LNCAP (cell line): ENCODE measurements around the gene GOLGA2.

Experiments
- CTCF ChIP-seq: fragments of 450-650 bp; IDR thresholded peaks from 2 replicates; pipeline ENCODE4 v1.5.1; 2017; ENCODE audit warnings: mild to moderate bottlenecking

The GOLGA2 gene

GRCh38 chr9:128219831-128220230 lies 56.0 kb downstream of the GOLGA2 start:
- TF ChIP-seq CTCF = no peak

GRCh38 chr9:128218518-128219389 lies 57.1 kb downstream of the GOLGA2 start:
- no peak for TF ChIP-seq CTCF

- no peak for TF ChIP-seq CTCF
Measured at GRCh38 chr9:128218172-128218517, 57.7 kb downstream of the GOLGA2 start.

GRCh38 chr9:128216781-128217553 lies 58.8 kb downstream of the GOLGA2 start:
- no peak for TF ChIP-seq CTCF

GRCh38 chr9:128215491-128216409 lies 60.1 kb downstream of the GOLGA2 start:
- no peak for TF ChIP-seq CTCF

GRCh38 chr9:128214571-128215490 lies 61.0 kb downstream of the GOLGA2 start:
- TF ChIP-seq CTCF = no peak
